GM18520 (cell line): ENCODE measurements around the gene TCAIM.
"Not testable (repeated sequence)": the region's sequence is repeated elsewhere in the genome, so short reads cannot be mapped to it uniquely, and the experiment has no call there.

Experiments
- ATAC-seq: cut with Tn5 transposase; IDR thresholded peaks from one replicate; pipeline ENCODE4 v1.9.1; 2021; ENCODE audit not compliant: unreplicated experiment

The TCAIM gene

DNA sequence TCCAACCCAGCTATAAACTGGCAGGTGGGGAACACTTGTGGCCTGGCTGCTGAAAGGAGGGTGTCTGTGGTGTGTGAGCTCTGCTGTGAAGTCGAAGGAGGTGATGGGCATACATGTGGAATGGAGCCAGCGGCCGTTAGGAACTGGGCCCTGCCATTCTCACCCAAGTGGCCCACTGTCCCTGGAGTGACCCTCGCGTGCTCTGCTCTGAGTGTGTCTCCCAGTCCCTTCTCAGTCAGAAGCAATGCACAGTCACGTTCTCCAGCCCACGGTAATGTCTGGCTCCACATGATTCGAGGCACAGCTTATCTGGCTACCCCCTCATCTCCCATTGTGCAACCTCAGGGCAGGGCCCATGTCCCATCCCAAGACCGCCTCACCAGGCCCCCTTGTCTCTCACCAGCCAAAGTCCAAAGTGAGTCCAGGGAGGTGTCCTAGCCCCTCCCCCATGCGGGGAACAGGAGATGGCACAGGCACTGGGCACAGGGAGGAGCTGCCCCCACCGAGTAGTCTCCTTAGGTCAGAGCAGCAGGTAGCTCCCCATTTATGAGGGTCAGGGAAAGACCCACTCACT lies 76.0 kb downstream of the TCAIM start:
- ATAC-seq: no peak

DNA sequence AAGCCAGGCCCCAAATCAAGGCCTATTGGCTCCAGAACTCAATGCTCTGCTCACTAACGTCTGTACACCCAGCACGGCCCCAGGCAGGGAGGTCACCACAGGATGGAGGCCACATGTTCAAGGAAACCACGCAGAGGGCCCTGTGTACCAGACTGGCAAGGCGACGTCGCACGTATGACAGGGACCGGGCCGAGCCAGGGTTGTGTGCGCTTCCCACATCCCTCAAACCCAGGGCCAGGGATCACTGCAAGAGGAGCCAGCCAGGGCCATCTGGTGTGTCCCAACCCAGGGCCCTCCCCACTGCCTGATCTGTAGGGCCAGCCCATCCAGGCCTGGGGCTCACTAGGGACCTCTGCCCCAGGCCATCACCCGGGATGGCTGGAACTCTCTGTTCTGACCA lies 76.9 kb downstream of the TCAIM start:
- ATAC-seq: no peak

DNA sequence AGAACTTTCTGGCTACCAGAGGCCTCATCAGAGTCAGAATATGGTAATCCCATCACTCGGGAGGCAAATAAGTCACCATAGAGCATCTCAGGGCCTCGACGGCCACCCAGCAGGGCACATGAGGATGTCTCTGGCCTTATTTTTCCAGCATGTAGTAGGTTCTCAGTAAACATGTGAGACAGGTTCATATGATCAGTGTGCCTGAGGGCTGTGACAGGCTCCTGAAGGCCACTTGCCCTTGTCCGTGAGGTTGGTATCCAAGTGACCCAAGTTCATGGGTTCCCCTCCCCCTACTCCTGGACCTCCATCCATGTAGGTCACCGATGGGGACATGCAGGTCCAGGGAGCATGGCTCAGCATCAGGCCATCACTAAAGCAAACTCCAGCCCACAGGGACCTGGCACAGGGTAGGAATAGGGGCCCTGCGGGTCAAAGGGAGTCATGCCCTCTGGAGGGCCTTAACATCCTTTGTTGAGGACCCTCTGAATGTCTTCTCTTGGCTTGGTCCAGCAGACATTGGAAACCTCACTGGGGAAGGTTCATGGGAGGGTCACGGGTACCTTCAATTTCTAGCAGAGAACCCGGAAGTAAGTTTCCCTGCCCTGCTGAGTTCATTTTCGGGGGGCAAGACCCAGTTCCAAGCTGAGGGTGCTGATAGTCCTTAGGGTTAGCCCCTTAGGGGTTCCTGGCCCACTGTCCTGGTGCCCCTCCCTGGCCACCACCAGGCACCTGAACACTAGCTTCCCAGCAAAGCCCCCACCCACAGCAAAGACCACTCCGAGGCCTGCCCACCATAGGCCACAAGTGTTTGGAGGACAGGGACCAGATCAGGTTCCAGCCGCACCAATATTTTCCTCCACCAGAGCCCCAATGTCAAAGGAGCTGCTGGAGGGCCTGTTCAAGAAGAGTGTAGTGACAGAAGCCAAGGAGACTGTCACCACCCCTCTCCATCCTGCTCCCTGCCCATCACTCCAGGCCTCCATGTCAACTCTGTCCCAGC lies 77.8 kb downstream of the TCAIM start:
- no peak for ATAC-seq

DNA sequence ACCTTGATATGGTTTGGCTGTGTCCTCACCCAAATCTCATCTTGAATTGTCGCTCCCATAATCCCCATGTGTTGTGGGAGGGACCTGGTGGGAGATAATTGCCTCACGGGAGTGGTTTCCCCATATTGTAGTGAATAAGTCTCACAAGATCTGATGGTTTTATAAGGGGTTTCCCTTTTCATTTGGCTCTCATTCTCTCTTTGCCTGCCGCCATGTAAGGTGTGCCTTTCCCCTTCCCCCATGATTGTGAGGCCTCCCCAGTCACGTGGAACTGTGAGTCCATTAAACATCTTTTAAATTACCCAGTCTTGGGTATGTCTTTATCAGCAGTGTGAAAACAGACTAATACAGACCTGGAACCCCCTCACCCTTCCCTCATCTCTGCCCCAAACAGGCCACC lies 79.6 kb downstream of the TCAIM start:
- not testable (repeated sequence) for ATAC-seq

DNA sequence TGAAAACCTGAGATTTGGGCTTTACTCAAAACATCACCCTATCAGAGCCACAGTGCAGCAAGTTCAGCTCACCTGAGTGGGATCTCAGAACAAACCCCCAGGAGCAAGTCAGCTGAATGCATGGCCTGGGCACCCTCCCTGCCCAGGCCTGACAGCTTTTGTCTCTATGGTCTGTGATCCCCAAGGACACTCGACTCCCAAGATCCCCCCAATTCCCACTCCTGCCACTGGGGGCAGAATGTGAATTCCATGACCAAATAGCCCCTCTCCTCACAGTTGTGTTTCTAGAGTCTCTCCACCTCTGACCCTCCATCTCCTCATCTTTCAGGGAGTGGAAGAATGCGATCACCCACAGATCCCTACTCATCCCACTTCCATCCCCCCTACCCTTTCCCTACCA lies 80.0 kb downstream of the TCAIM start:
- ATAC-seq: no peak

DNA sequence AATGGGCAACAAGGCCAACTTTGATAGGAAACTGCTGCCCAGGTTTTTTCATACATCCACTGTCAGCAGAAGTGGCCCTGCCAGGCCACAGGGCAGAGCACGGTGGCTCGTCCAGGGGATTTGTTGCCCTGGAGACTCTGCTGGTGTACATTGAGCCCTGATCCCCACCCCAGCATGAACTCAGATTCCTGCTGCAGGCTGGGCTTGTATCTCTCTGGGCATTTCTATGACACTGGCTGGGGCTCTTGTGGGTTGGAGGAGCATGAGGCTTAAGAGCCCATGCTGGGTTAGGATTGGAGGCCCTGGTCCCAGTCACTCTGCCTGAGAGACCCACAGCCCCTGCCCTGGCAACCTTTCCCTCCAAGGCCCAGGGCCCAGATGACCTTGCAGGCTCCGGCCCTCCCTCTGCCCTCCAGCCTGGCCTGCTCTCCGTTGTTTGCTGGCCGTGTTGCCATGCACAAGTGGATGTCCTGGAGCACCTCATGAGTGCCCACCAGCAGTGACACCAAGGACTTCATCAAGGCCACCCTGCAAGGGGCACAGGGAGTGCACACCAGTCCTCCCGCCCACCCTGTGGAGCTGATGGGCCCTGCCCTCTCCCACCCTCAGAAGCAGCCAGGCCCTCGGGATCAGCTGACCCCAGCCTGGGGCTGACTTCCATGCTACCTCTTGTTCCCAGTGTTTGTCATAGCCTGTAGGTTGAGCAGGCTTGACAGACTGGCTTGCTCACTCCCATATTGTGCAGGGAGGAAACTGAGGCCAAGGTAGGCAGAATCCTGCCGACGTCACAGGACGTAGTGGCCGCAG lies 80.8 kb downstream of the TCAIM start:
- no peak for ATAC-seq

DNA sequence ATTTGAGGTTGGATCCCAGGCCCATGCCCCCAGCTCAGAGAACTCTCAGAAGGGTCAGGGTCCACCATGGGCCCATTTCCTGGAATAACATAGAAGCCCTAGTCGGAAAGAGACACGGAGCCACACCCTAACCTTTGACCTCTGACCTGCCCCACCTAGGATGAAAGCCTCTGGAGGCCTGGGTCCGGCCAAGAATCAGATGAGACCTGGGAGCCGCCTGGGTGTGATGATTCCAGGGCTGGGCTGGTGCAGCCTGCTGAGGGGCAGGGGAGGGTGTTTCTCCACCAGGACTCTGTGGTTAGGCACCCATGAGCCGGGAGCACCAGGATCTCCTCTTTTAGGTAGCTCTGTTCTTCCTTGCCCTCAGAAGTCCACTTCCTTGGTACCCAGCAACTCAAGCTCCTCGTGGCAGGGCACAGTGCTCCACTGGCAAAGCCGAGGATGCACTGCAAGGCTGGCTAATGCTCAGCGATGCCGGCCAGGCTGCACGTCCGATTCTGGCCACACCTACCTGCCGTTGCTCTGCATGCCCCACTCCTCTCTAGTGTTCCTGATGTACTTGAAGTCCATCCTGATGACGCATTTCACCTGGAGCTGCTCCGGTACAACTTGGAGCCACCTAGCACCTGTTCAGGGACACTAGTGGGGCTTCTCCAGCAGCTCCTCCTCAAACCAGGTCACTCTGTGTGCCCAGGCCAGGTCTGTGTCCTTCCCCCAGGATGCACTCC lies 81.5 kb downstream of the TCAIM start:
- ATAC-seq: no peak

DNA sequence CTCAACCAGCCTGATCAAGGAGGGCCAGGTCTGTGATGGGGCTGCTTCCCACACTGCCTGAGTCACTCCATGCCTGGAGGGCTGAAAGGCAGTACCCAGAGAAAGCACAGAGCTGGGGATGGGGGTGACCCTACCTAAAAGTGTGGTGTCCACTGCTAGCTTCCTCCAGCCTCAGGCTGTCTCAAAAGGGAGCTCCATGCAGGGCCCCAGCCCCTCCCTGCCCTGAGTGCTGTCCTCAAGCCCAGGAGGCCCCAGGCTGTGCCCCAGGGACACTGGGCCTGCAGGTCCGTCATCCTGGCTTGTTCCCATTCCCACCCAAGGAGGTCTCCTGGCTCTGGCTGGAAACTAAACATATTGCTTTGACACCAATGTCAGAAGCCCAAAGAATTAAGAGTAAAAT lies 82.1 kb downstream of the TCAIM start:
- no peak for ATAC-seq

DNA sequence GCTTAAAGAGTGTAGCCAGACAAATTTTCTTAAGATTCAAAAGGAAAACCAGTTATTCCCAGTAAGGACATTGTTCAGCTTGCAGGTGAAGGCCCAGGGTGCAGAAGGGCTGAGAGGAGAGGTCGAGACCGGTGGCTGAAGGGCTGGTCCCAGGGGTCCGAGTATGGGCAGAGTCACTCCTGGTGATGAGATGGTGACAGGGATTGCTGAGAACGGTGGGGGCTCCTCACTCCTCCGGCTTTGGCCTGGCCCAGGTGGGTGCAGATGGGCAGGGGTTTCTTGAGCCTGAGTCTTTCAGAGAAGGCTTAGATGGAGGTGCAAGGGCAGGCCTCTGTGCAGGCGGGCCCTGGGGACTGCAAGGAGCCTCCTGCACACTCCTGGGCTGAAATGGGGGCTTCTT lies 82.7 kb downstream of the TCAIM start:
- no peak for ATAC-seq

DNA sequence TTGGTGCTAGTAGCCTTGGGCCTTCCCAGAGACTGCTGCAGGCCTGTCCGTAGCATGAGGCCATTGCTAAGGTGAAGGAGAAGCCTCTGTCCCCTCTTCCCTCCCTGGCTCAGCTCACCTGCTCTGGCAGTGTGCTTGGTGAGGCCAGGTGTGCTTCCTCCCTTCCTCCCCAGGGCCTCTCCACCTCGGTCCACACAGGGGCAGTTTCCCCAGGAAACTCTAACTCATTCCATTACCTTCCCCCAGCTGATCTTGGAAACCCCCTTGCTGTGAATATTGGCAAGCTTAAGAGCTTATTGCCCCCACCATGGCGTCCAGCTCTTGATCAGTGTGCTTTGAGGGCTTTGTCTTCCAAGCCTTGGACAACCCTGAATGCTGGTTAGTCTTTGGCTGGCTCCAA lies 86.2 kb downstream of the TCAIM start:
- ATAC-seq: no peak

DNA sequence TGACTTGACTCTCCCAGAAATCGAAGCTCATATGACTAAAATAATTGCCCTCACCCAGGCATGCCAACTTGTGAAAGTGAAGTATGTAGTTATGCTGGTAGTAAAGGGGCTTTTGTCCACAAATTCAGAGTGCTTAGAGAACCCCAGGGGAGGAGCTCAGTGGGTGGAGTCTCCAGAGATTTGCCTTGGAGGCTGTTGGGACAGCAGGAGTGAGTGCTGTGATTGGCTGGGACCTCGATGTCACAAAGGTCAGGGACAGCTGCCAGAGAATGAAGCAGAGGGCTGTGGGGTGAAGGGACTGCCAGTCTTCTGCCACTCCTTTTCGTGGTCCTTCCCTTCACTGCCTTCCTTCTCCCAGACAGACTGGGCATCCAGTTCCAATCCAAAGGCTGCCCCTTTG lies 89.1 kb downstream of the TCAIM start:
- no peak for ATAC-seq

DNA sequence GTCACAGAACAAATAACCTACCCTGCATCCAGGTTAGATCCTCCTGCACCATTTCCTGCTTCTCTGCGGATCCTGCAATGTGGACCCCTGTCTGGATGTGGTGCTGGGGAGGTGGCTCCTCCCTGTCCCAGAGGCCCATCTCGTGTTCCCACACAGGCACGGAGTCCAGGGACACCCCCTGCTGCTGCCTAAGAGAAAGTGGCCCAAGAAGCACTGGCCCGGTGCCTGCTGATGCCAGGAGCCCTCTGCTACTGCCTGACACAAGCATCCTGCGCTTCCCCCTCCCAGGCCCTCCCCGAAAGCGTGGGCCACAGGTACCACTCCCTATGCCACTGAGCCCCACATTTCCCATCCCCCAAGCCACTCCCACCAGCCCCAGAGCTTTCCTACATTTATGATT lies 90.3 kb downstream of the TCAIM start:
- no peak for ATAC-seq

DNA sequence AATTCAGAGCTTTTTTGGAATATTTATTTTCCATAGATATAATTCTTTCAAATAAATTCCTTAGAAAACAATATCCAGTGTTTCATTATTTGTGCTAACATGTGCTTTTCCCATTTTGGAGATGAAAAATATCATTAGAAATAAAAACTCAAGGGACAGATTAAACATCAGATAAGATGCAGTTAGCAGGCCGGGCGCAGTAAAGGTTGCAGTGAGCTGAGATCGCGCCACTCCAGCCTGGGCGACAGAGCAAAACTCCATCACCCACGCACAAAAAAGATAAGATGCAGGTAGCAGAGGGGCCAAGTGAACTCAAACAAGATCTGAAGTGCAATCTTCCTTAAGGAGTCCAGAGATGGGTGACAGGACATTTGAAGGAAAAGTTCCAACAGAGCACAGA lies 90.9 kb downstream of the TCAIM start:
- ATAC-seq: no peak

DNA sequence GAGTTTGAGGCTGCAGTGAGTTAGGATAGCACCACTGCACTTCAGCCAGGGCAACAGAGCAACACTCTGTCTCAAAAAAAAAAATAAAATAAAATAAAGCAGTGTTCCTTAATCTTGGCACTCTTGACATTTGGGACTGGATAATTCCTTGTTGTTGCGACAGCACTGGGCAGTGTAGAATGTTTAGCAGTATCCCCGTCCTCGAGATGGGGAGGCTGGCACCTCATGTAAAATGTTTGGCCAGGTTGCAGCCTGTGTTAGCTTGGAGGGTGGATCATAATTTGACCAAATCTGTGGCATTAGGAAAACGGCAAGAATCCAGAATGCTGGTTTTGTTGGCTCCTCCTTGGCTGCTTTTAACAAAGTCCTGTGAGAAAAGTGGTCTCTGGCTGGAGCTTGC lies 91.9 kb downstream of the TCAIM start:
- no peak for ATAC-seq

DNA sequence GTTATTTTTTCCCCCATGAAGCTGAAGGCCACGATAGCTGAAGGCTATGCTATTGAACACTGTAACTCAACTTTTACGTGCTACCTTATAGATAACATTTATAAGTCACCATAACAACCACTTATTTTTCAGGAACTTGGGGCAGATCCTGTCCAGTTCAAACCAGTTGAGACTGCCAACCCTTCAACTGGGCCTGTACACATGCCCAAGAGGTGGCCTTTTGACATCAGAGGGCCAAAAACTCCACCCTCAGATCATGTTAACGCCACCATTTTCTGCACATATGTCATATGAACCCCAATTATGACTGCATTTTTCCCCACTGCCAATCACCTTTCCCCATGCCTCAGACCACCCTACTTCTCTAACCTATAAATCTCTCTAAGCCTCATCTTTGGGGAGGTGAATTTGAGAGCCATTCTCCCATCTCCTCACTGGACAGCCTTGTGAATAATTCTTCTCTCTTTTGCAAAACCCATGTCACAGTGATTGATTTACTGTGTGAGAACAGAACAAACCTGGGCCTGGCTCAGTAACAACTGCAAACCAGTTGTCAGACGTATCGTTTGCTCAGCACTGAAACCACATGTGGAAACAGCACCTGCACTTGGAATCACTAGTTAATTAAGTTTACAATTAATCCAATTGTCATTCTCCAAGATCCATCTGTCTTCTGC lies 96.4 kb downstream of the TCAIM start:
- ATAC-seq: no peak

DNA sequence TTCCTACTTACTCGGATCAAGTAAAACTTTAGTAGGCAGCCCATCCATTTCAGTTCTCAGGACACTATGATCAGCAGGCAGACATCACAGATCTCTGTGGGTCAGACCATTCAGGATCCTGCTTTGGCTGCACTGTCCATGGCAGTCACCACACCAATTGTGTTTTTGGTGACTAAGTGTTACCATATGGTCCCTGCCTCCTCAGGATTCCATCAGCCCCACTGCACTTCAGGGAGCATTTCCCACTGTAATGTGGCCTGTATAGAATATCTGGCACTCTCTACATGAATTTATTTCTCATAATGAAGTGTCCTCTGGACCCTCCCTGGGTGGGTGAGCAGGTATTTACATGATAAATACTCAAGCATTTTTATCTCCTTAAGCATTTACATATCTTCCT lies 97.6 kb downstream of the TCAIM start:
- ATAC-seq: no peak

DNA sequence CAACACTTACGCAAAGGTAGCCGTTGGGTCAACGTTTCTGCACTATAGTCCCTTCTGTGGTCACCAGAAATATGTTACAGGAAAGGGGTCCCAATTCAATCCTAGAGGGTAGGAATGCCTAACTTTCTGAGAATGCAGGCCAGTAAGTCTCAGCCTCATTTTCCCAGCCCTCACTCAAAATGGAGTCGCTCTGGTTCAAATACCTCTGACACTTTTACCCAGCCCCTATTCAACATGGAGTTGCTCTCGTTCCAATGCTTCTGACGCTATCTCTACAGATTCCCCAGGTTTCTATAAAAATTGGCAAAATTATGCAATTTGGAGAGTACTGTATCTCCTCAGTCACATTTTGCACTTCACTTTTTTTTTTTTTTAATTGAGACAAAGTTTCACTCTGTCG lies 99.2 kb downstream of the TCAIM start:
- no peak for ATAC-seq

DNA sequence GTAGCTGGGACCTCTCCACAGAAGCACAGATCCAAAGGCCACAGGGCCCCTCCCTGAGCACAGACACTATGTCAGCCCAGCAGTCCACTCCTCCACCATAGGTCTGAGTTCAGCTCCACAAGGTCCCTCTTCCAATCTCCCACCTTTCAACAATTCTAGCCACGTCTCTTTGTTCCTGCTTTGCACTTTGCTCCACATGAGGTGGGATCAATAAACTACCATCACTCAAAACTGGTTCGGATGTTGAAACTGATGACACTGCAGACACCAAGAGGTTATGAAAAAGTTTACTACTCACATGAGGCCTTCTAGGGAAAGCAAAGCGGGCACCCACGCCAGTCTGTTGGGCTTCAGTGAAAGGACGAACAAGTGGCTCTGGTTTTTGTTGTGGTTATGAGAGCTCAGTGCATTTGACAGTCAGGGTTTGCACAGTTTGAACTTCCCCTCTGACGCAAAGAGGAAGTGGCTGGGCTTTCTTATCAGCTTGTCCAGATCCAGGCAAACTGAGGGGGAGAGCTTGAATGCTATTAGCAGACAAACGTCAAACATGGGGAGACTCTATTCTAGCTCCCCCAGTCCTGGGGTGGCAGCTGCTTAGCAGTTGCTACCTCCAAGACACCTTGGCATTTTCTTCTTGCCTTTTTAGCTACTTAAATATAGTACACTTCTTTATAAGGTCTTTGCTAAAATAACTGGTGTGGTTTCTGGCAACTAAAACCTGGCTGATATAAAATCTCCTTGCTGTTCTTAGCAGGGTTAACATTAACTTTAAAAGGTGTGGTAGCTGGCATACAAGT lies 101.1 kb downstream of the TCAIM start:
- peak; percentile 93 for ATAC-seq

DNA sequence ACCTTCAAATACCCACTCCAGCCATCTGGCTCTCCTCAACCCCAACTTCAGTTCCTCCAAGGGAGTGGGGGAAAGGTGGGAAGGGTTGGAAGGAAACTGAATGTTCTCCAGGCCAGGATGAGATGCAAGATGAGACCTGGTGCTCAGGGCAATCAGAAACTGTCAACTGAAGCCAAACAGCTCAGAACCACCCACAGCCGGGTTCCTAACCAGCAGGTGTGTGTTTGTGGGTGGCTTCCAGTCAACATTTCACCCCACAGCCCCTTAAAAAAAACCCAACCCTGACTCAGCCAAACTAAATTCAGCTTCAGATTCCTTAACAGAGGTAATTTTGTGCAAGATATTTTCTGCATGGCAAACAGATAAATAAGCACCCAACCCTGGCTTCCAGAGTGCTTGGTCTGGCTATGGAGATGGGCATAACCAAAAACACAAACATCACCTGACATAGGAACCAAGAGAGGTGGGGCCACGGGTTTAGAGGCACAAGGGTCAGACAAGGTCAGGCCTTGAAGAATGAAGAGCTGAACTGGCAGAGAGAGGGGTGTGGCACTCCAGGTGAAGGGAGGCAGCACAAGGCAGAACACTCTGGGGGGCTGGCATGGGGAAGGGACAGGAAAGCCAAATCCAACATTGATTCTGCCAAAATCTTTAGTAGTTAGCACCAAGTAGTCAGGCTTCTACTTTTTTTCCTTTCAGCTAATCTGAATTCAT lies 104.2 kb downstream of the TCAIM start:
- no peak for ATAC-seq
